Vagina (tissue), 2 donors: ENCODE data around the gene MED12L.

Experiments used
- POLR2A ChIP-seq, 2 donors: fragments of 450-650 bp; IDR thresholded peaks; one replicate each; pipeline ENCODE4 v1.6.1; 2017; ENCODE audit warnings: antibody characterized with exemption in 2 of 2, mild to moderate bottlenecking in 2 of 2, moderate library complexity in 2 of 2
- POLR2AphosphoS5 ChIP-seq, 2 donors: sonication (generic); formaldehyde crosslinking; IDR thresholded peaks; one replicate each; pipeline ENCODE4 v1.9.0; 2017; ENCODE audit warnings: antibody characterized with exemption in 2 of 2, mild to moderate bottlenecking in 2 of 2, low read depth in 1 of 2; ENCODE audit not compliant: insufficient read depth in 1 of 2
- TF ChIP-seq, protein P1 (sequence below), 3 experiments: fragments of 450-650 bp in 2 of 3; fragments of 200-600 bp in 1 of 3; sonication (generic) in 1 of 3; IDR thresholded peaks; one replicate each; pipeline ENCODE4 v1.5.1; 2017 to 2019; ENCODE audit warnings: antibody characterized with exemption in 3 of 3, mild to moderate bottlenecking in 2 of 3, moderate library complexity in 2 of 3

DNA sequence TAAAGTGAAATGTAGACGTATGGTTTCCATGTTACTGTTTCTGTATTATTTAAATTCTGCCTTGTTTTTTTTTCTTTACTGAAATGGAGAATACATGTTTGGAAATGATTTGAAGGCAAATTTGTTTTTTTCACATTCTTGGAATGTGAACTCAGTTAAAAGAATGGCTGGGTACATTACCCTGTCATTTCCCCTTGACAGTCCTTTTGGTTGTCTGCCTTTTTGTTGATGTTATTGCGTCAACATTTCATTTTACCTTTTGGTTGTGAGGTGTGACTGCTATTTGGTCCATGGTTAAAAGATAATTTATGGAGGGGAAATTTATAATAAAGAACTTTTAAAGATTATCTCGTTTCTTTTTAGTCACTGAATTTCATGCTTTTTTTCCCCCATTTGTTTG is 120.7 kb downstream of the MED12L start:
- TF ChIP-seq POLR2AphosphoS5 (IDR thresholded peaks at IDR 0.05; ENCODE audit: insufficient read depth in 1 of 2, low read depth in 1 of 2) (no peak), POLR2A (IDR thresholded peaks at IDR 0.05) (no peak)
- TF ChIP-seq, protein P1, sequence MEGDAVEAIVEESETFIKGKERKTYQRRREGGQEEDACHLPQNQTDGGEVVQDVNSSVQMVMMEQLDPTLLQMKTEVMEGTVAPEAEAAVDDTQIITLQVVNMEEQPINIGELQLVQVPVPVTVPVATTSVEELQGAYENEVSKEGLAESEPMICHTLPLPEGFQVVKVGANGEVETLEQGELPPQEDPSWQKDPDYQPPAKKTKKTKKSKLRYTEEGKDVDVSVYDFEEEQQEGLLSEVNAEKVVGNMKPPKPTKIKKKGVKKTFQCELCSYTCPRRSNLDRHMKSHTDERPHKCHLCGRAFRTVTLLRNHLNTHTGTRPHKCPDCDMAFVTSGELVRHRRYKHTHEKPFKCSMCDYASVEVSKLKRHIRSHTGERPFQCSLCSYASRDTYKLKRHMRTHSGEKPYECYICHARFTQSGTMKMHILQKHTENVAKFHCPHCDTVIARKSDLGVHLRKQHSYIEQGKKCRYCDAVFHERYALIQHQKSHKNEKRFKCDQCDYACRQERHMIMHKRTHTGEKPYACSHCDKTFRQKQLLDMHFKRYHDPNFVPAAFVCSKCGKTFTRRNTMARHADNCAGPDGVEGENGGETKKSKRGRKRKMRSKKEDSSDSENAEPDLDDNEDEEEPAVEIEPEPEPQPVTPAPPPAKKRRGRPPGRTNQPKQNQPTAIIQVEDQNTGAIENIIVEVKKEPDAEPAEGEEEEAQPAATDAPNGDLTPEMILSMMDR (IDR thresholded peaks at IDR 0.05): no peak
